GM12892 (cell line): ENCODE measurements around the gene MRPL43.

Experiments
- POLR2A ChIP-seq: IDR thresholded peaks from 2 replicates; pipeline ENCODE4 v1.6.1; 2011; ENCODE audit warnings: low read depth, low read length, control low read depth
- POLR2AphosphoS5 ChIP-seq: IDR thresholded peaks from 2 replicates; pipeline ENCODE4 v1.6.1; 2011; ENCODE audit warnings: low read depth, low read length, control low read depth
- TAF1 ChIP-seq: IDR thresholded peaks from 2 replicates; pipeline ENCODE4 v1.6.1; 2011; ENCODE audit warnings: low read depth, mild to moderate bottlenecking, control low read depth, low read length, borderline replicate concordance

- TF ChIP-seq POLR2A (no peak), TAF1 (no peak), POLR2AphosphoS5 (no peak)
Observed at GRCh38 chr10:100970914-100971811, 16.1 kb downstream of the MRPL43 start.
